ENCODE data around the gene STRADA.
A peak's percentile ranks its signal among the peaks of the same experiment; 100 is the strongest.

Gene STRADA

GRCh38 chr17:63718988-63719387 is 22.6 kb downstream of the STRADA start:
- ATAC-seq = no peak
- Mint-ChIP-seq H3K9me3 (no peaks in the 10 kb centered on the region), H3K27ac (no peak overlapping the region), H3K4me3 (no peak overlapping the region), H3K4me1 (no peaks in the 10 kb centered on the region), H3K36me3 (peaks cover 22% of the 10 kb centered on the region), H3K27me3 (no peaks in the 10 kb centered on the region)

GRCh38 chr17:63716426-63716825 is 25.2 kb downstream of the STRADA start:
- H3K27ac Mint-ChIP-seq = no peak overlapping the region
- H3K4me3 Mint-ChIP-seq = no peak overlapping the region
- no peaks in the 10 kb centered on the region for H3K4me1 Mint-ChIP-seq
- no peaks in the 10 kb centered on the region for H3K27me3 Mint-ChIP-seq
- no peak for ATAC-seq
- H3K36me3 Mint-ChIP-seq = peaks cover 24% of the 10 kb centered on the region
- no peaks in the 10 kb centered on the region for H3K9me3 Mint-ChIP-seq

- Mint-ChIP-seq H3K4me3 (no peak overlapping the region), H3K4me1 (peaks cover 7% of the 10 kb centered on the region), H3K36me3 (peaks cover 30% of the 10 kb centered on the region), H3K9me3 (no peaks in the 10 kb centered on the region), H3K27ac (no peak overlapping the region), H3K27me3 (no peaks in the 10 kb centered on the region)
- ATAC-seq = no peak
Measured at GRCh38 chr17:63714550-63715277, 26.9 kb downstream of the STRADA start.

GRCh38 chr17:63709110-63709509 is 32.5 kb downstream of the STRADA start:
- Mint-ChIP-seq H3K36me3 (peaks cover 32% of the 10 kb centered on the region), H3K4me1 (peaks cover 45% of the 10 kb centered on the region), H3K9me3 (no peaks in the 10 kb centered on the region), H3K4me3 (no peak overlapping the region), H3K27me3 (no peaks in the 10 kb centered on the region), H3K27ac (peak overlapping the region; percentile 38)
- ATAC-seq = no peak

- Mint-ChIP-seq H3K36me3 (peaks cover 35% of the 10 kb centered on the region), H3K9me3 (no peaks in the 10 kb centered on the region), H3K4me3 (no peak overlapping the region), H3K27ac (peak overlapping the region; percentile 58), H3K27me3 (no peaks in the 10 kb centered on the region), H3K4me1 (peaks cover 64% of the 10 kb centered on the region)
- no peak for ATAC-seq
Measured at GRCh38 chr17:63707151-63707550, 34.4 kb downstream of the STRADA start.

GRCh38 chr17:63706336-63707082 is 35.1 kb downstream of the STRADA start:
- Mint-ChIP-seq H3K36me3 (peaks cover 35% of the 10 kb centered on the region), H3K9me3 (no peaks in the 10 kb centered on the region), H3K4me1 (peaks cover 71% of the 10 kb centered on the region), H3K27ac (peak overlapping the region; percentile 58), H3K4me3 (no peak overlapping the region), H3K27me3 (no peaks in the 10 kb centered on the region)
- ATAC-seq = no peak

- peak overlapping the region; percentile 58 for H3K27ac Mint-ChIP-seq
Measured at GRCh38 chr17:63705657-63706056, 35.9 kb downstream of the STRADA start.

GRCh38 chr17:63704836-63705235 is 36.8 kb downstream of the STRADA start:
- Mint-ChIP-seq H3K4me3 (no peak overlapping the region), H3K4me1 (peaks cover 72% of the 10 kb centered on the region), H3K36me3 (peaks cover 30% of the 10 kb centered on the region), H3K9me3 (no peaks in the 10 kb centered on the region), H3K27ac (peak overlapping the region; percentile 58), H3K27me3 (no peaks in the 10 kb centered on the region)
- ATAC-seq = no peak

More at GRCh38 chr17:63705657-63706056, 35.9 kb downstream of the STRADA start:
- Mint-ChIP-seq H3K4me1 (peaks cover 78% of the 10 kb centered on the region), H3K4me3 (no peak overlapping the region), H3K27me3 (no peaks in the 10 kb centered on the region), H3K36me3 (peaks cover 35% of the 10 kb centered on the region), H3K9me3 (no peaks in the 10 kb centered on the region)
- no peak for ATAC-seq

GRCh38 chr17:63704259-63704576 is 37.4 kb downstream of the STRADA start:
- H3K27me3 Mint-ChIP-seq = no peaks in the 10 kb centered on the region
- H3K36me3 Mint-ChIP-seq = peaks cover 25% of the 10 kb centered on the region
- H3K27ac Mint-ChIP-seq = peak overlapping the region; percentile 97
- no peaks in the 10 kb centered on the region for H3K9me3 Mint-ChIP-seq
- no peak for ATAC-seq
- peaks cover 68% of the 10 kb centered on the region for H3K4me1 Mint-ChIP-seq
- H3K4me3 Mint-ChIP-seq = peak overlapping the region; percentile 31

- H3K27ac Mint-ChIP-seq = peak overlapping the region; percentile 97
- ATAC-seq = no peak
- H3K27me3 Mint-ChIP-seq = no peaks in the 10 kb centered on the region
- H3K4me3 Mint-ChIP-seq = peak overlapping the region; percentile 31
- H3K36me3 Mint-ChIP-seq = peaks cover 24% of the 10 kb centered on the region
- peaks cover 63% of the 10 kb centered on the region for H3K4me1 Mint-ChIP-seq
- H3K9me3 Mint-ChIP-seq = no peaks in the 10 kb centered on the region
Measured at GRCh38 chr17:63703556-63704258, 37.9 kb downstream of the STRADA start.

- Mint-ChIP-seq H3K27me3 (no peaks in the 10 kb centered on the region), H3K36me3 (peaks cover 28% of the 10 kb centered on the region), H3K4me3 (peak overlapping the region; percentile 93), H3K27ac (peak overlapping the region; percentile 97), H3K9me3 (no peaks in the 10 kb centered on the region), H3K4me1 (peaks cover 64% of the 10 kb centered on the region)
- no peak for ATAC-seq
Measured at GRCh38 chr17:63703029-63703428, 38.6 kb downstream of the STRADA start.

GRCh38 chr17:63702721-63703015 is 38.9 kb downstream of the STRADA start:
- no peak for ATAC-seq
- H3K4me3 Mint-ChIP-seq = peak overlapping the region; percentile 93
- H3K4me1 Mint-ChIP-seq = peaks cover 68% of the 10 kb centered on the region
- H3K27ac Mint-ChIP-seq = peak overlapping the region; percentile 97
- H3K27me3 Mint-ChIP-seq = no peaks in the 10 kb centered on the region
- H3K9me3 Mint-ChIP-seq = no peaks in the 10 kb centered on the region
- H3K36me3 Mint-ChIP-seq = peaks cover 32% of the 10 kb centered on the region

GRCh38 chr17:63701868-63702720 is 39.5 kb downstream of the STRADA start:
- Mint-ChIP-seq H3K4me1 (peaks cover 69% of the 10 kb centered on the region), H3K27me3 (no peaks in the 10 kb centered on the region), H3K36me3 (peaks cover 38% of the 10 kb centered on the region), H3K27ac (peak overlapping the region; percentile 97), H3K9me3 (no peaks in the 10 kb centered on the region), H3K4me3 (peak overlapping the region; percentile 93)
- peak; percentile 11 for ATAC-seq

- ATAC-seq = no peak
- Mint-ChIP-seq H3K4me3 (peak overlapping the region; percentile 93), H3K27ac (peak overlapping the region; percentile 97), H3K4me1 (peaks cover 69% of the 10 kb centered on the region), H3K36me3 (peaks cover 44% of the 10 kb centered on the region), H3K27me3 (no peaks in the 10 kb centered on the region), H3K9me3 (no peaks in the 10 kb centered on the region)
Measured at GRCh38 chr17:63701456-63701820, 40.2 kb downstream of the STRADA start.
